Measurements from ENCODE around the gene SPN. TPM values are rescaled to one million over a fixed set of nuclear protein-coding genes. Genes with fewer than 3 reads are reported as not detected.
"Not testable (repeated sequence)": the region's sequence is repeated elsewhere in the genome, so short reads cannot be mapped to it uniquely, and the experiment has no call there.

Gene SPN
- total RNA-seq, 1 donor from 2014 or later: 0.31 TPM

- peak; percentile 83 for DNase-seq (ENCODE audit: extremely low spot score, unreplicated experiment)
- Mint-ChIP-seq H3K4me3 (peak overlapping the region; percentile 46), H3K36me3 (peaks cover 9% of the 10 kb centered on the region), H3K9me3 (peaks cover 6% of the 10 kb centered on the region), H3K27me3 (no peaks in the 10 kb centered on the region), H3K4me1 (ENCODE audit: unreplicated experiment) (peaks cover 14% of the 10 kb centered on the region), H3K27ac (peak overlapping the region; percentile 77)
- peak; percentile 94 for TF ChIP-seq CTCF (conservative IDR thresholded peaks at IDR 0.05)
These were observed 37.4 kb downstream of the SPN start for GRCh38 chr16:29700253-29700987.

DNA sequence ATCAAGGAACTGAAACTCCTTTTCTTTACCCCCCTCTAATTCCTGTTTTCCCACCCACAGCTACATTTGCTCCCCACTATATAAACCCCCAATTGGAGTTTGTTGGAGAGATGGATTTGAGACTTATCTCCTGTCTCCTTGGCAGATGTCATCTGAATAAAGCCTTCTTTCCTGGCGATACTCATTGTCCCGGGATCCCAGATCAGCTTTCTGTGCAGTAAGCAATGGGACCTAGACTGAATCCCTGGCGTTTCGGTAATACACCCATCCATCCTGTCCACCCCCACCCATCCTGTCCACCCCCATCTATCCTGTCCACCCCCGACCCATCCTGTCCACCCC lies 38.1 kb downstream of the SPN start:
- peaks cover 9% of the 10 kb centered on the region for H3K36me3 Mint-ChIP-seq
- TF ChIP-seq CTCF (conservative IDR thresholded peaks at IDR 0.05): no peak
- peaks cover 6% of the 10 kb centered on the region for H3K9me3 Mint-ChIP-seq
- no peak for DNase-seq (ENCODE audit: extremely low spot score, unreplicated experiment)
- H3K27ac Mint-ChIP-seq: no peak overlapping the region
- H3K4me3 Mint-ChIP-seq: no peak overlapping the region
- H3K4me1 Mint-ChIP-seq (ENCODE audit: unreplicated experiment): peaks cover 14% of the 10 kb centered on the region
- H3K27me3 Mint-ChIP-seq: no peaks in the 10 kb centered on the region

GRCh38 chr16:29702269-29702668 lies 39.2 kb downstream of the SPN start:
- no peaks in the 10 kb centered on the region for H3K27me3 Mint-ChIP-seq
- H3K27ac Mint-ChIP-seq: peak overlapping the region; percentile 40
- H3K4me1 Mint-ChIP-seq (ENCODE audit: unreplicated experiment): peaks cover 14% of the 10 kb centered on the region
- H3K36me3 Mint-ChIP-seq: peaks cover 9% of the 10 kb centered on the region
- TF ChIP-seq CTCF (conservative IDR thresholded peaks at IDR 0.05): no peak
- H3K4me3 Mint-ChIP-seq: peak overlapping the region; percentile 14
- H3K9me3 Mint-ChIP-seq: peaks cover 6% of the 10 kb centered on the region
- DNase-seq (ENCODE audit: extremely low spot score, unreplicated experiment): no peak

- H3K4me1 Mint-ChIP-seq (ENCODE audit: unreplicated experiment): peaks cover 23% of the 10 kb centered on the region
- no peak for TF ChIP-seq CTCF (conservative IDR thresholded peaks at IDR 0.05)
- no peaks in the 10 kb centered on the region for H3K36me3 Mint-ChIP-seq
- peaks cover 5% of the 10 kb centered on the region for H3K9me3 Mint-ChIP-seq
- DNase-seq (ENCODE audit: extremely low spot score, unreplicated experiment): no peak
- H3K27ac Mint-ChIP-seq: no peak overlapping the region
- H3K27me3 Mint-ChIP-seq: no peaks in the 10 kb centered on the region
- no peak overlapping the region for H3K4me3 Mint-ChIP-seq
These were observed 42.0 kb downstream of the SPN start for GRCh38 chr16:29705030-29705429.

DNA sequence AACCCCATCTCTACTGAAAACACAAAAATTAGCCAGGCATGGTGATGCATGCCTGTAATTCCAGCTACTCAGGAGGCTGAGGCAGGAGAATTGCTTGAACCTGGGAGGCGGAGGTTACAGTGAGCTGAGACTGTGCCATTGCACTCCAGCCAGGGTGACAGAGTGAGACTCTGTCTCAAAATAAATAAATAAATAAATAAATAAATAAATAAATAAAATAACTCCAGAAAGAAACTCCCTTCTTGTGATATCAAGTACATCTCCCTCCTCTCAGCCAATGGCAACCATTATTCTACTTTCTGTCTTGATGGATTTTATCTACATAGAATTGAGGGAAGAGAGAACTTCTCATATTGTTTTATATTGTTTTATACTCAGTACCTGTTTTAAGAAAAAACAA lies 44.1 kb downstream of the SPN start:
- DNase-seq (ENCODE audit: extremely low spot score, unreplicated experiment); H3K36me3 Mint-ChIP-seq; H3K27ac Mint-ChIP-seq; H3K9me3 Mint-ChIP-seq; H3K4me3 Mint-ChIP-seq; H3K27me3 Mint-ChIP-seq: not testable (repeated sequence)
- H3K4me1 Mint-ChIP-seq (ENCODE audit: unreplicated experiment): peaks cover 21% of the 10 kb centered on the region

- Mint-ChIP-seq H3K36me3 (no peaks in the 10 kb centered on the region), H3K4me3 (peak overlapping the region; percentile 61), H3K27ac (no peak overlapping the region), H3K27me3 (peaks cover 4% of the 10 kb centered on the region), H3K9me3 (peaks cover 10% of the 10 kb centered on the region), H3K4me1 (ENCODE audit: unreplicated experiment) (peaks cover 16% of the 10 kb centered on the region)
- no peak for TF ChIP-seq CTCF (conservative IDR thresholded peaks at IDR 0.05)
- no peak for DNase-seq (ENCODE audit: extremely low spot score, unreplicated experiment)
These were observed 46.0 kb downstream of the SPN start for GRCh38 chr16:29708917-29709600.

DNA sequence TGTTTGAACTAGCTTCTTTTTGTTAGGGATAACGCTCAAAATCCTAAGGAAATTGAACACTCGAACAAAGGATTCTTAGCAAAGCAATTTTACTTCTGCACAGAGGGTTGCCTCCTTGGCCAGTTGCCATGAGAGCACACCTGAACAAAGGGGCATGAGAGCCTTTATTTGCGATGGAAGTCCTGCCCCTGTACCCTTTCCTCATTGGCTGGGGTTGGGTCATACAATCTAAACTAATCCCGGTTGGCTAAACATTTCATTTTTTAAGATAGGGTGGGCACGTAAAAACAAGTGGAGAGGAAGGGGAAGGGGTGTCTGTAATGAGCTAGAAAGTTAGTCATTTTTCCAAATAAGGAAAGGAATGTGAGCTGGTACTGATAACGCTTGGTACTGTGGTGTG lies 46.6 kb downstream of the SPN start:
- H3K27me3 Mint-ChIP-seq; H3K36me3 Mint-ChIP-seq; DNase-seq (ENCODE audit: extremely low spot score, unreplicated experiment); H3K9me3 Mint-ChIP-seq: not testable (repeated sequence)
- H3K4me1 Mint-ChIP-seq (ENCODE audit: unreplicated experiment): peaks cover 16% of the 10 kb centered on the region
- peak overlapping the region; percentile 78 for H3K27ac Mint-ChIP-seq
- peak overlapping the region; percentile 61 for H3K4me3 Mint-ChIP-seq

All from type B pancreatic cell (in vitro differentiated cells).